Cardiac ventricle fibroblast (primary cell): ENCODE results near the gene MIOS. TPM values are rescaled to one million over a fixed set of nuclear protein-coding genes. Genes with fewer than 3 reads are reported as not detected.

Source experiments
- total RNA-seq: library from RNA; depleted of rRNA; stranded (reverse); fragments of >200 nt; gene quantifications from 2 replicates; pipeline ENCODE4 v1.2.3, GENCODE V29; 2015

Gene MIOS
- 15.7 and 17.3 TPM in 2 replicates for total RNA-seq

DNA sequence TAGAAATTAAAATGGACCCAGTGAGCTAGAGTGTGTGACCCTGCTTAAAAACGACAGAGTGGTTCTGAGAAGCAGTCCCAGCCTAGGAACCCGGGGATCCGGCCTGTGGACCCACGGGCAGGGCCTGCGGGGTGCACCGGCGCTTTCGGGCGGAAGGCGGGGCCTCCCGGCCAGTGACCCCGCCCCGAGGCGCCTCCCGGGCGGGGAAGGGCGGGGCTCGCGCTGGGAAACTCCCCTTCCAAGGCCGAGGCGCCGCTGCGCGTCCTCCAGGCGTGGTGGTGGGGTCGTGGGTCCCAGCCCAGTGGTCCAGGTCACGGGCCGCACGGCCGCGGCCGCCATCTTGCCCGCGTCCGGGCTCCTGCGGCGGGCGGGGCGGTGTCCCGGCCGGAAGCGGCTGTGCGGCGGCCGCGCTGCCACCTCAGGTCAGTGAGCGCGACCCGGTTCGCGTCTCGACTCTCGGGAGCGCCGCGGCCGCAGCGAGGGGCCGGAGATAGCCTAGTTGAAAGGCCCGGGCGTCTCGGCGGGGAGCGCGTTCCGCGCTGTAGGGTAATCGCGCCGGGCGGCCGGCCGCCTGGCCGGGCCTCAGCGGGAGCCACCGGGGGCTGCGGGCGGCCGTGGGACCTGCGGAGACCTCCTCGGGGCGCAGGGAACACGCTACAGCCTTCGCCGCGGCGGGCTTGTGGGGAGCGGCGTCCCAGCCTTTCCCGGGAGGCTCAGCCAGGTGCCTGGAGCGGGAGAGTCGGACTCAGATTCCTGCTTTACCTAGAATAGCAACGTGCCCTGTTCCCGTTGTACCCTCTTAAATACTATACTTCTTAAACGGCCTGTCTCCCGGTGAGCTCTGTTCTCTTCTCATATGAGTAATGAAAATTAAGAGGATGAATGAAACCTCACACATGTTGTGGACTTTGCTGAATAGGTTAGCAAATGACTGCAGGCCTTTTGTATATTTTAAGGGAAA lies at the start of gene MIOS:
Gene MIOS, plus strand, starts transcription at position 234 of the 961 bp plus-strand sequence. CDS start 5,592 bp downstream, outside the sequence.

DNA sequence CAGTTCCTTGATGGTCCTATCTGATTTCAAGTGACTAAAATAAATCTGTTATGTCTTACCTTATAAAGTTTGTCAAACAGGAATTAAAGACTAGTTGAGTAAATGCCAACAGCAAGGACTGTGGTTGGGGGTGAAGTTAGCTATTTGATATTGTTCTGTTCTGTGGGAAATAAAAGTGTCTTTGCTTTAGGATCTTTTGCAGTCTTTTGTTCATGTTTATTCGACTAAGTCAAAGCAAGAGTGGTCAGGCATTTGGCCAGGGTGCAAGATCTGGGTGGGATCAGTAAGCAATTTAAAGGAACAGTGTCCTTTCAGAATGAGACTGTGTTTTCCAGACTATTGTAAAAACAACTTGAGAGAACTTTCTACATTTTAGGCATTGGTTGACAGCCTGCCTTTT lies 31.0 kb upstream of the MIOS start, which contains the start of gene COL28A1:
Gene COL28A1, minus strand, starts transcription at position 183 of the 400 bp plus-strand sequence. CDS start 2,998 bp downstream, outside the sequence.

DNA sequence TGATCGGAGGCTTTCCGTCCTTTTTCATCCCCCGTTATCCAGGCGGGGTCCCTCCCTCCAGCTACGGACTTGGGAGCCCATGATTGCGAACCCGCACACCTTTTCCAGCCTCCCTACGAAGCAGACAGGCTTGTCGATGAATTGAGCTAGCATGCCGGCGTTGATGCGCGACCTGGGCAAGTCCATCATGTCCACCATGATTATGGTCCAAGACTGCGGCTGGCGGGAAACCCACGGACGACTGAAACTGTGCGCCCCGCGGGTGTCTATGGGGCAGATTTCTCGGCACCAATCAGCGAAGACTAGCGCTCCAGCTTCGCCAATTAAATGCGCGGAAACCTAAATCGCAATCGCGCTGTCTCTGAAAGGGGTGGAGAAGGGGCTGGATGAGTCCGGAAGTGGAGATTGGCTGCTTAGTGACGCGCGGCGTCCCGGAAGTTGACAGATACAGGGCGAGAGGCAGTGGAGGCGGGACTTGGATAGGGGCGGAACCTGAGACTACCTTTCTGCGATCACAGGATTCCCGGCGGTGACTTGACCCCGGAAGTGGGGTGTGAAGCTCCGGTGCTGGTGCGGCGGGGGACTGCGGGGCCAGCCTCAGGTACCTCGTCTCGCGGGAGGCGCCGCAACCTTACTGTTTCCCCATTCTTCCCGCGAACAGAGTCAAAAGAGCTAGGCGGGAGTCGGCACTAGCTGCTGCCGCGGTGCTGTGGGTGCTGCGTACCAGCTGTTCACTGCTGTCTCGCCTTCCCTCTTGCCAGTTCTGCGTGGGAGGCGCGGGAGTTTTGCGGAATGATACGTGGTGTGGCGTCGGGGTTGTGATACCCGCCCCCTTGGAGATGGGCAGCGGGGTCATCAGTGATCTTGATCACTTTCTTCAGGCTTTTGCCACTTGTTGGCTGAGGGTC lies 73.8 kb downstream of the MIOS start, which contains the start of gene UMAD1:
Gene UMAD1, plus strand, starts transcription at position 532 of the 908 bp plus-strand sequence. CDS start 32,620 bp downstream, outside the sequence.

Other genes starting within 250 kb of the MIOS start
- 0.44 TPM in 1 of 2 replicates, not detected in the other for gene COL28A1, start 31.0 kb upstream of the MIOS start, total RNA-seq
- gene UMAD1, start 73.9 kb downstream of the MIOS start, total RNA-seq = 7.0 and 8.3 TPM in 2 replicates
- gene RPA3, start 151.7 kb downstream of the MIOS start, total RNA-seq = 16.9 and 22.8 TPM in 2 replicates